ENCODE data around the gene SIGMAR1. TPM values are rescaled to one million over a fixed set of nuclear protein-coding genes. Genes with fewer than 3 reads are reported as not detected.

Gene SIGMAR1
- total and polyA plus RNA-seq, 12 donors: 15.8 to 54.0 (median 23.2) TPM

DNA sequence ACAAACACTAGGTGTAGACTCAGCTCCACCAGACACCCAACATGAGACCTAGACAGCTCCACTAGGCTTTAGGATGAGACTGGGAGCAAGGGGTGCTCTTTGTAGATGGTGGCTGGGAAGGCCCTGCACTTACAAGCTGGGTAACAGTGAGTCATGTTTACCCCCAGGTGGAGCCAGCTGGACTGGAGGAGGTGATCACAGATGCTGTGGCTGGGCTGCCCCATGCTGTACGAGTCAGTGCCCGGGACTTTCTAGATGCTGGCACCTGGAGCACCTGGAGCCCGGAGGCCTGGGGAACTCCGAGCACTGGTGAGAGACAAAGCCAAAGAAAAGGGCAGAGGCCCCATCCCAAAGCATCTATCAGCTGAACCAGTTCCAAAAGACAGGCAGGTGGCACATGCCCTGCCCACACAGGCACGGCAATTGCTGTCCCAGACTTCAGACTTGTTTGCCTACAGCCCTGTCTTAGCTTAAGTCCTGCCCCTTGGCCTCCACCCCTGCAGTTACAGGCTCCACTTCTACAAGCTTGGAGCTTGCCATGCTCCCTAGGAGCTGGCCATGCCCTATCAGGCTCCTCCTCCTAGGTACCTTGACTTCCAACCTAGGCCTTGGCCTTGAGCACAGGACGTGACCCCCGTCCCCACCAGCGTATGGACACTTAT is 22.1 kb upstream of the SIGMAR1 start:
- Histone ChIP-seq H3K27me3 (no peaks in the 10 kb centered on the region), H3K27ac (no peak overlapping the region), H3K4me3 (no peak overlapping the region), H3K4me1 (peaks cover 4 to 25% (median 15%) of the 10 kb centered on the region in 9 donors), H3K9me3 (no peaks in the 10 kb centered on the region), H3K36me3 (peaks cover 0 to 69% (median 15%) of the 10 kb centered on the region in 9 donors)
- intact Hi-C loops (cut with DNase I): loop anchor here in 3 of 10 donors (5.0 kb wide), 1 partner anchor 43 kb away; no protein-coding TSS in a partner anchor
- DNase-seq (no peak), ATAC-seq (no peak)
- TF ChIP-seq, protein P1, sequence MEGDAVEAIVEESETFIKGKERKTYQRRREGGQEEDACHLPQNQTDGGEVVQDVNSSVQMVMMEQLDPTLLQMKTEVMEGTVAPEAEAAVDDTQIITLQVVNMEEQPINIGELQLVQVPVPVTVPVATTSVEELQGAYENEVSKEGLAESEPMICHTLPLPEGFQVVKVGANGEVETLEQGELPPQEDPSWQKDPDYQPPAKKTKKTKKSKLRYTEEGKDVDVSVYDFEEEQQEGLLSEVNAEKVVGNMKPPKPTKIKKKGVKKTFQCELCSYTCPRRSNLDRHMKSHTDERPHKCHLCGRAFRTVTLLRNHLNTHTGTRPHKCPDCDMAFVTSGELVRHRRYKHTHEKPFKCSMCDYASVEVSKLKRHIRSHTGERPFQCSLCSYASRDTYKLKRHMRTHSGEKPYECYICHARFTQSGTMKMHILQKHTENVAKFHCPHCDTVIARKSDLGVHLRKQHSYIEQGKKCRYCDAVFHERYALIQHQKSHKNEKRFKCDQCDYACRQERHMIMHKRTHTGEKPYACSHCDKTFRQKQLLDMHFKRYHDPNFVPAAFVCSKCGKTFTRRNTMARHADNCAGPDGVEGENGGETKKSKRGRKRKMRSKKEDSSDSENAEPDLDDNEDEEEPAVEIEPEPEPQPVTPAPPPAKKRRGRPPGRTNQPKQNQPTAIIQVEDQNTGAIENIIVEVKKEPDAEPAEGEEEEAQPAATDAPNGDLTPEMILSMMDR (IDR thresholded peaks at IDR 0.05): no peak
- WGBS, 2 donors: 95 to 96% methylated on average over 8 of the region's 8 CpGs

- no peak overlapping the region for H3K27ac ChIP-seq
- intact Hi-C loops (cut with DNase I): no loop called here
- DNase-seq (no peak), ATAC-seq (no peak)
- H3K9me3 ChIP-seq: no peaks in the 10 kb centered on the region
- H3K4me3 ChIP-seq: no peak overlapping the region
- TF ChIP-seq, protein P1 (IDR thresholded peaks at IDR 0.05): no peak
- peaks cover 8 to 30% (median 22%) of the 10 kb centered on the region in 9 donors for H3K4me1 ChIP-seq
- H3K27me3 ChIP-seq: no peaks in the 10 kb centered on the region
- WGBS, 2 donors: 89 to 95% methylated on average over 14 of the region's 14 CpGs
- peaks cover 0 to 67% (median 15%) of the 10 kb centered on the region in 9 donors for H3K36me3 ChIP-seq
These were observed 20.9 kb upstream of the SIGMAR1 start for GRCh38 chr9:34658461-34658860.

GRCh38 chr9:34656992-34657391 is 19.4 kb upstream of the SIGMAR1 start:
- ATAC-seq: no peak

GRCh38 chr9:34655394-34655793 is 17.8 kb upstream of the SIGMAR1 start:
- no peak for DNase-seq
- Histone ChIP-seq H3K4me1 (peaks cover 12 to 59% (median 46%) of the 10 kb centered on the region in 9 donors), H3K4me3 (no peak overlapping the region), H3K27ac (peak overlapping the region in 8 of 10 donors; percentile 24 to 93 (median 85)), H3K36me3 (peaks cover 0 to 45% (median 8%) of the 10 kb centered on the region in 9 donors), H3K27me3 (no peaks in the 10 kb centered on the region), H3K9me3 (no peaks in the 10 kb centered on the region)
- no peak for ATAC-seq
- 66 to 77% methylated on average over 5 of the region's 5 CpGs for WGBS, 2 donors
- intact Hi-C loops (cut with DNase I): no loop called here
- TF ChIP-seq, protein P1 (IDR thresholded peaks at IDR 0.05): no peak

More at GRCh38 chr9:34656992-34657391, 19.4 kb upstream of the SIGMAR1 start:
- H3K4me3 ChIP-seq: no peak overlapping the region
- H3K4me1 ChIP-seq: peaks cover 12 to 45% (median 36%) of the 10 kb centered on the region in 9 donors
- no peak overlapping the region for H3K27ac ChIP-seq
- intact Hi-C loops (cut with DNase I): no loop called here
- no peaks in the 10 kb centered on the region for H3K9me3 ChIP-seq
- WGBS, 2 donors: 96% methylated on average over 5 of the region's 5 CpGs
- TF ChIP-seq, protein P1 (IDR thresholded peaks at IDR 0.05): no peak
- no peaks in the 10 kb centered on the region for H3K27me3 ChIP-seq
- H3K36me3 ChIP-seq: peaks cover 0 to 55% (median 15%) of the 10 kb centered on the region in 9 donors
- no peak for DNase-seq
